ENCODE measurements around the gene CDYL2. TPM values are rescaled to one million over a fixed set of nuclear protein-coding genes. Genes with fewer than 3 reads are reported as not detected.
"Not testable (repeated sequence)": the region's sequence is repeated elsewhere in the genome, so short reads cannot be mapped to it uniquely, and the experiment has no call there.

The CDYL2 gene
- total RNA-seq, 1 donor from 2014 or later, result 34.3 TPM

DNA sequence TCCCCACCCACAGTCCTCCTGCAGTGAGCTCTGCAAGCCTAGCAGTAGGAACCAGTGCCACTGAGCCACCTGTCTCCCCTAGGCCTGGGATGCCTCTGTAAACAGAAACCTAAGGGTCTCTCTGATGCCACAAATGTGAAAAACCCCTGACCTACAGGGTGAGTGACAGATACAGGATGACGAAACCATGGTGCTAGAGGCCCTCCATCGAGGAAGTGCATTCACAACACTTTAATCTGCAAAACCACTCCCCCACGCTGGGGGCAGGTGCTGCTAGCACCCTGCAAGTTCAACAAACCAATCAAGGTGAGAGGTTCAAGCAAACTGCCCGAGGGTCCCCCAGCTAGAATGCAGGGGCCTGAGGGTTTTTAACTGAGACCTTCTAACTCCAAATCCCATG lies 59.5 kb downstream of the CDYL2 start:
- DNase-seq (ENCODE audit: low spot score), result no peak

DNA sequence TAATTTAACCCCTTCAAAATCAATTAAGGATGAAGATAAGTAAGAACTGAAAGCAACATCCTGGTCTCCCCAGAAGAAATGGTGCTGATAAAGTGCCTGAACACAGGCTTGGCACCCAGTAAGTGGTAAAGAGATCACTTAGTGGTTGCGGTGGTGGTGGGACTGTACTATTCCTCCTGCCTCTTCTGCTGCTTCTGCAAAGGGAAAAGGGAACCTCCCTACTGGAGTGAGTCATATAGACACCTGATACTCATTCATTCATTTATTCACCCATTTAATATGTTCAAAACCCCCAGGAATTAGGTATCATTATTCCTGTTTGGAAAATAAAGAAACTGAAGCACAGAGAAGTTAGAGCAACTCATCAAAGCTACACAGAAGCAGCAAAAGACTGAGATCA lies 60.6 kb downstream of the CDYL2 start:
- DNase-seq (ENCODE audit: low spot score), result no peak

DNA sequence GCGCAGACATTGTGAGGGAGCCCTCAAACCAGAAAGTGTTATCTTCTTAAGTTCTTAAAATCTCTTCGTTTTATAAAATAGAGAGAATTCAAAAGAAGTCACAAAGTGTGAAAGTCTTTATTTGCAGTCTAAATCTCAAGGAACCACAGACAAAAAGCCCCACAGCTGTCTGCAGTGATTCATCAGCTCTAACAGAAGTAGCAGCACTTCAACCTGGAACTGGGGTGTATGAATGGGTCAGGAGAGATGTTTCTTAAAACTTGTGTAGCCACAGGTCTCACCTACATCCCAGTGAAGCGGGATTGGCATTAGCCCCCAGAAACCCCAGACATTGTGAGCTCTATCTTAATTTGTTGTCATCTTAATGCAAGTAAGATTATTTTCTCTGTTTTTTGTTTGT lies 61.1 kb downstream of the CDYL2 start:
- no peak for DNase-seq (ENCODE audit: low spot score)

- DNase-seq (ENCODE audit: low spot score), result no peak
Measured at GRCh38 chr16:80742331-80742730, 62.1 kb downstream of the CDYL2 start.

- no peak for DNase-seq (ENCODE audit: low spot score)
Measured at GRCh38 chr16:80741724-80742123, 62.7 kb downstream of the CDYL2 start.

- no peak for DNase-seq (ENCODE audit: low spot score)
Measured at GRCh38 chr16:80739523-80739922, 64.9 kb downstream of the CDYL2 start.

- DNase-seq (ENCODE audit: low spot score), result no peak
Measured at GRCh38 chr16:80738521-80738920, 65.9 kb downstream of the CDYL2 start.

DNA sequence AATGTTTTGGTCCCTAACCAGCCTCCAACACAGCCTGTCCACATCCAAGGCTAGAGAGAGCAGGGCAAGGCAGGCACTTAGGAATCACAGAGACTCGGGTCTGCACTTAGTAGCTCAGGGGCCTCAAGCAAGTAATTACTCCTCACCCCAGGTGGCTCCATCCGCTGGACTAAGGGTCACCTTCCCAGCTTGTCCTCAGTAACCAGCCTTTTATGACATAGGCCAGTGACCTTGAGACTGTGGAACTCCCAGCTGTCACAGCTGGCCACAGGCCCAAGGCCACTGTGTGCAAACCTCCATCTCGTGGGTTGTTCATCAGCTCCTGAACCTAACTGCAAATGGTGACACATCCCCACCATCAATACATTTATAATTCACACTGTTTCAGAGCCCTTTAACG lies 68.6 kb downstream of the CDYL2 start:
- DNase-seq (ENCODE audit: low spot score), result no peak

DNA sequence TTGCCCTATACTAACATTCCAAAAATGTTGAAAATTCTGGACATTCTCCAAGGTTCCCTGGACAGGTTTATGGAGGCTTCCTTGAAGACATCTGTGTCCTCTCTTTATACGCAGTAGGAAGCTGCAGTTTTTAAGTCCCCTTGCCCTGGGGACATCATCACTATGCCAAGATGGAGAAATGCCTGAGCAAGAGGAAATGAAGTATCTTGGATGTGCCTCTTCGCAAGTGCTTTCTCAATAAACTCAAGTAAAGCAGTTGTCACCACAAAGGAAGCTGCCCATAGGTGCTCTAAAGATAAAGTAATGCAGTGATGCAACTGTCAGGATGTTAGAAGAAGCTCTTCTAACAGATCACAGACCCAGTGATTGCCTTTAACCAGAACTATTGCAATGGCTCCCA lies 71.0 kb downstream of the CDYL2 start:
- DNase-seq (ENCODE audit: low spot score), result no peak

- no peak for DNase-seq (ENCODE audit: low spot score)
Measured at GRCh38 chr16:80731915-80732314, 72.5 kb downstream of the CDYL2 start.

DNA sequence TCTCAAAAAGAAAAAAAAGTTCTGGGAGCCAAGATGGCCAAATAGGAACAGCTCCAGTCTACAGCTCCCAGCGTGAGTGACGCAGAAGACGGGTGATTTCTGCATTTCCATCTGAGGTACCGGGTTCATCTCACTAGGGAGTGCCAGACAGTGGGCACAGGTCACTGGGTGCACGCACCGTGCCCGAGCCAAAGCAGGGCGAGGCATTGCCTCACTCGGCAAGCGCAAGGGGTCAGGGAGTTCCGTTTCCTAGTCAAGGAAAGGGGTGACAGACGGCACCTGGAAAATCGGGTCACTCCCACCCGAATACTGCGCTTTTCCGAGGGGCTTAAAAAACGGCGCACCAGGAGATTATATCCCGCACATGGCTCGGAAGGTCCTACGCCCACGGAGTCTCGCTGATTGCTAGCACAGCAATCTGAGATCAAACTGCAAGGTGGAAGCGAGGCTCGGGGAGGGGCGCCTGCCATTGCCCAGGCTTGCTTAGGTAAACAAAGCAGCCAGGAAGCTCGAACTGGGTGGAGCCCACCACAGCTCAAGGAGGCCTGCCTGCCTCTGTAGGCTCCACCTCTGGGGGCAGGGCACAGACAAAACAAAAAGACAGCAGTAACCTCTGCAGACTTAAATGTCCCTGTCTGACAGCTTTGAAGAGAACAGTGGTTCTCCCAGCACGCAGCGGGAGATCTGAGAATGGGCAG lies 77.2 kb downstream of the CDYL2 start:
- not testable (repeated sequence) for DNase-seq (ENCODE audit: low spot score)

GRCh38 chr16:80725566-80726162 lies 78.7 kb downstream of the CDYL2 start:
- no peak for DNase-seq (ENCODE audit: low spot score)

DNA sequence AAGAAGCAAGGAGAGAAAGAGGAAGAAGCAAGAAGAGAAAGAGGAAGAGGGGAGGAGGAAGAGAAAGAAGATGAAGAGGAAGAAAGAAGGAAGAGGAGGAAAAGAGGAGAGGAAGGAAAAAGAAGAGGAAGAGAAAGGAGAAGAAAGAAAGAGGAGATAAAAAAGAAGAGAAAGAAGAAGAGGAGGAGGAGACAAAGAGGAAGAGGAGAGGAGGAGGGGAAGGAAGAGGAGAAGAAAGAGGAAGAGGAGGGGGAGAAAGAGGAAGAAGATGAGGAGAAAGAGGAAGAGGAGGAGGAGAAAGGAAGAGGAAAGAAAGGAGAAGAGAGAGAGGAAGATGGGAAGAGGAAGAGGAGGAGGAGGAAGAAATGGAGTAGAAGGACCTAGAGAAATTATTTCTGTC lies 80.4 kb downstream of the CDYL2 start:
- no peak for DNase-seq (ENCODE audit: low spot score)

- DNase-seq (ENCODE audit: low spot score), result no peak
Measured at GRCh38 chr16:80723091-80723490, 81.3 kb downstream of the CDYL2 start.

DNA sequence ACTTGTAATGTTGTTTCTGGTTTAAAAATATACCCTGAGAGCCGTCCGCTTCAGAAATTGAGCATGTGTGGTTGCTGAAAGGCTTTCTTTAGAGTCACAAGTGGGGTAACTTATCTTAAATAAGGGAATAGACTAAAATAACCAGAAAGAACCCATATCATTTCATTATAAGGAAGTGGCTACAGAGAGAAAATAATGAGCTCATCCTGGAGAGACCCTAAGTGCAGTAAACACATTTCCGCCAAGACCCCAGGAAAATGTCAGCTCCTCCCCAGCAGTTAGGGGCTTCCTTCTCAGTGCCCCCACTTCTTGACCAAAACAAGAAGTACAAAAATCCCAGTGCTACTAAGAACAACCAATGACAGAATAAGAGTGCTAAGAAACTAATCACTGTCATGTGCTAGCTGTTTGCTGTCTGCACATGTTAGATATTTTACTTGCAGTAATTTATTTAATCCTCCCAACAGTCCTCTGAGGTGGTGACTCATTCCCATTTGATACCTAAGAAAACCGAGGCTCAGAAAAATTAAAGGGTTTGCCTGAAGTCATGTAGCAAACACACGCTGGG lies 83.5 kb downstream of the CDYL2 start:
- DNase-seq (ENCODE audit: low spot score), result no peak

- no peak for DNase-seq (ENCODE audit: low spot score)
Measured at GRCh38 chr16:80719573-80719972, 84.8 kb downstream of the CDYL2 start.

GRCh38 chr16:80718480-80719220 lies 85.7 kb downstream of the CDYL2 start:
- DNase-seq (ENCODE audit: low spot score), result peak; percentile 73

GRCh38 chr16:80717611-80718010 lies 86.8 kb downstream of the CDYL2 start:
- DNase-seq (ENCODE audit: low spot score), result no peak

GRCh38 chr16:80716564-80717139 lies 87.7 kb downstream of the CDYL2 start:
- no peak for DNase-seq (ENCODE audit: low spot score)

DNA sequence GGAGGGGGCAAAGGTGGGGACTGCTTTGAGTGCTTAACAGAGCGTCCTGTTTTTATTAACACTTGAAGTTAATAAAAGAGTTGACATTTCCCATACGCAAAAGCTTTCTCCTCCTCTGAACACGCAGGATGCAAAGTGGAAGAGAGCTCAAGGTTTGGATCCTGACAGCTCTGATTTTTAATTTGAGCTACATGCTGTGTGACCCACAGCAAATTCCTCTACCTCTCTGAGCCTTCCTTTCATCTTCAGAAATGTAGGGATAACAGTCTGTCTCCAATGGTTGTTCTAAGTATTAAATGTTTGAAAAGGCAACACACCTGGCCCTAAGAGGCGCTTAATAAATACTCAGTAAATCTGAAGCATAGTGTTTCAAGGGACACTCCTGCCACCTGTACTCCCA lies 93.0 kb downstream of the CDYL2 start:
- no peak for DNase-seq (ENCODE audit: low spot score)

GRCh38 chr16:80710918-80711317 lies 93.5 kb downstream of the CDYL2 start:
- DNase-seq (ENCODE audit: low spot score), result no peak

- DNase-seq (ENCODE audit: low spot score), result no peak
Measured at GRCh38 chr16:80708823-80709222, 95.6 kb downstream of the CDYL2 start.
